IMR-90 (cell line): ENCODE data around the gene ANKK1. TPM values are rescaled to one million over a fixed set of nuclear protein-coding genes. Genes with fewer than 3 reads are reported as not detected.

ENCODE experiments used
- ATAC-seq: fragments of 200-7000 bp; cut with Tn5 transposase; 2 replicates; pipeline ENCODE4 v1.9.1; 2020; ENCODE audit warnings: low read depth, mild to moderate bottlenecking, moderate library complexity
- Bru-seq: library from RNA; stranded (reverse); fragments of 400-500 nt; gene quantifications from one replicate; lab custom pipeline; 2021; lab: Mats Ljungman, UMichigan
- BruChase-seq, 2 experiments: library from RNA; stranded (reverse); fragments of 400-500 nt; gene quantifications; one replicate each; lab custom pipeline; 2021; lab: Mats Ljungman, UMichigan
- BruUV-seq: library from RNA; stranded (reverse); fragments of 400-500 nt; replicated peaks from 2 replicates; lab custom pipeline; 2021; lab: Mats Ljungman, UMichigan
- CTCF ChIA-PET: fragments of 300-600 bp; formaldehyde crosslinking; extraction: SDS; loops from one replicate; lab custom pipeline; 2021; ENCODE audit warnings: antibody characterized with exemption; lab: Yijun Ruan, JAX
- POLR2A ChIA-PET: fragments of 300-600 bp; sonication (Branson Sonifier 250); formaldehyde crosslinking; loops from one replicate; lab custom pipeline; 2022; ENCODE audit warnings: antibody characterized with exemption; ENCODE audit not compliant: unreplicated experiment; lab: Charles Lee
- DNase-seq: peaks from one replicate; pipeline ENCODE4 v3.0.0; 2013
- H2AFZ ChIP-seq: replicated peaks from 2 replicates; pipeline ENCODE3; 2013; ENCODE audit warnings: low read length, mild to moderate bottlenecking; ENCODE audit not compliant: poor library complexity
- H2AK5ac ChIP-seq: 2 replicates; pipeline ENCODE4 v1.6.1; 2013; ENCODE audit warnings: low read depth, low read length, inconsistent platforms
- H2AK9ac ChIP-seq: replicated peaks from 2 replicates; pipeline ENCODE3; 2013; ENCODE audit warnings: mild to moderate bottlenecking, low read depth, low read length, moderate library complexity; ENCODE audit not compliant: poor library complexity
- H2BK120ac ChIP-seq: 2 replicates; pipeline ENCODE4 v1.6.1; 2013; ENCODE audit warnings: low read depth, low read length, inconsistent platforms
- H2BK15ac ChIP-seq: 3 replicates; pipeline ENCODE4 v1.6.1; 2013; ENCODE audit warnings: low read depth, low read length, inconsistent platforms
- H2BK20ac ChIP-seq: 2 replicates; pipeline ENCODE4 v1.6.1; 2013; ENCODE audit warnings: low read depth, mild to moderate bottlenecking, inconsistent platforms, low read length, moderate library complexity
- H2BK5ac ChIP-seq: 2 replicates; pipeline ENCODE4 v1.6.1; 2013; ENCODE audit warnings: mild to moderate bottlenecking, low read depth, low read length, inconsistent platforms; ENCODE audit not compliant: poor library complexity, severe bottlenecking
- H3K14ac ChIP-seq: replicated peaks from 2 replicates; pipeline ENCODE4 v1.6.1; 2013; ENCODE audit warnings: low read depth, low read length, inconsistent platforms
- H3K18ac ChIP-seq: 2 replicates; pipeline ENCODE4 v1.6.1; 2013; ENCODE audit warnings: low read depth, low read length, control low read depth
- H3K23ac ChIP-seq: 2 replicates; pipeline ENCODE4 v1.6.1; 2013; ENCODE audit warnings: low read depth, low read length, inconsistent platforms
- H3K27ac ChIP-seq: 2 replicates; pipeline ENCODE4 v1.5.1; 2013; ENCODE audit warnings: mild to moderate bottlenecking, control low read depth, low read length; ENCODE audit not compliant: insufficient read depth
- H3K27me3 ChIP-seq: 2 replicates; pipeline ENCODE4 v1.6.1; 2013; ENCODE audit warnings: low read length; ENCODE audit not compliant: control insufficient read depth, insufficient read depth
- H3K36me3 ChIP-seq: 2 replicates; pipeline ENCODE4 v1.6.1; 2013; ENCODE audit warnings: low read length, mixed read lengths; ENCODE audit not compliant: control insufficient read depth, insufficient read depth
- H3K4ac ChIP-seq: 2 replicates; pipeline ENCODE4 v1.6.1; 2013; ENCODE audit warnings: low read depth, low read length, inconsistent platforms
- H3K4me1 ChIP-seq: 2 replicates; pipeline ENCODE4 v1.6.1; 2013; ENCODE audit warnings: low read length, mixed read lengths; ENCODE audit not compliant: control insufficient read depth, insufficient read depth
- H3K4me2 ChIP-seq: 2 replicates; pipeline ENCODE4 v1.6.1; 2013; ENCODE audit warnings: low read depth, mild to moderate bottlenecking, control low read depth, low read length, moderate library complexity
- H3K4me3 ChIP-seq: 2 replicates; pipeline ENCODE4 v1.5.1; 2013; ENCODE audit warnings: low read depth, mild to moderate bottlenecking, control low read depth, low read length, moderate library complexity; ENCODE audit not compliant: insufficient read depth
- H3K56ac ChIP-seq: 2 replicates; pipeline ENCODE4 v1.6.1; 2013; ENCODE audit warnings: low read length, inconsistent platforms; ENCODE audit not compliant: insufficient read depth; ENCODE audit errors: extremely low read depth
- H3K79me1 ChIP-seq, 2 experiments: 2 replicates each; pipeline ENCODE4 v1.6.1; 2013; ENCODE audit warnings: low read length in 2 of 2, inconsistent platforms in 1 of 2, low read depth in 1 of 2
- H3K9ac ChIP-seq: 2 replicates; pipeline ENCODE4 v1.6.1; 2013; ENCODE audit warnings: low read depth, low read length, control low read depth
- H3K9me1 ChIP-seq: 2 replicates; pipeline ENCODE4 v1.6.1; 2013; ENCODE audit warnings: low read length, inconsistent platforms; ENCODE audit not compliant: insufficient read depth
- H3K9me3 ChIP-seq: 2 replicates; pipeline ENCODE4 v1.6.1; 2013; ENCODE audit warnings: low read length; ENCODE audit not compliant: control insufficient read depth, insufficient read depth
- H4K20me1 ChIP-seq: 2 replicates; pipeline ENCODE4 v1.6.1; 2013; ENCODE audit warnings: low read length, inconsistent platforms; ENCODE audit not compliant: insufficient read depth
- H4K5ac ChIP-seq: 2 replicates; pipeline ENCODE4 v1.6.1; 2013; ENCODE audit warnings: mild to moderate bottlenecking, low read depth, low read length, control low read depth
- H4K8ac ChIP-seq, 2 experiments: 2 replicates each; pipeline ENCODE4 v1.6.1; 2013; ENCODE audit warnings: low read depth in 2 of 2, low read length in 2 of 2, control low read depth in 1 of 2, inconsistent platforms in 1 of 2
- H4K91ac ChIP-seq: 2 replicates; pipeline ENCODE4 v1.6.1; 2013; ENCODE audit warnings: low read depth, low read length, inconsistent platforms; ENCODE audit not compliant: insufficient read depth
- BHLHE40 ChIP-seq: fragments of 150-350 bp; IDR thresholded peaks from 2 replicates; pipeline ENCODE4 v1.6.1; 2016; ENCODE audit warnings: mild to moderate bottlenecking, low read depth, low read length
- RAD21 ChIP-seq: IDR thresholded peaks from 2 replicates; pipeline ENCODE4 v1.6.1; 2012; ENCODE audit warnings: low read length, improper control_type of control experiment
- RFX5 ChIP-seq: IDR thresholded peaks from 2 replicates; pipeline ENCODE4 v1.8.0; 2012; ENCODE audit warnings: low read depth, mild to moderate bottlenecking, low read length, moderate library complexity
- WGBS, 2 experiments: methylation state at CpG; one replicate each; pipeline versions ENCODE4 v1.1.5 to v1.1.7; 2013; ENCODE audit warnings: missing lambda C conversion rate in 2 of 2; ENCODE audit not compliant: insufficient read length in 1 of 2; ENCODE audit errors: extremely low coverage in 2 of 2; 5-methylcytosine and 5-hydroxymethylcytosine counted together
- dilution Hi-C: fragments of 300-500 bp; cut with HindIII; formaldehyde crosslinking; loops from one replicate; pipeline ENCODE4 v1.14.3; 2018; ENCODE audit warnings: low sequenced_read_pairs; ENCODE audit not compliant: unreplicated experiment
- in situ Hi-C: fragments of 300-500 bp; cut with MboI; formaldehyde crosslinking; loops from 3 replicates; pipeline ENCODE4 v1.14.3; 2019; ENCODE audit warnings: low sequenced_read_pairs, inconsistent platforms, mixed read lengths
- intact Hi-C: fragments of 100-400 bp; cut with micrococcal nuclease; formaldehyde crosslinking; loops from 2 replicates; pipeline ENCODE4 v1.10.0; 2022
- long read RNA-seq: library from polyadenylated mRNA; unstranded; transcript quantifications from one replicate; pipeline ENCODE4 v2.0.0, GENCODE V29; 2021; ENCODE audit not compliant: unreplicated experiment
- polyA plus RNA-seq, 3 experiments: library from polyadenylated mRNA; depleted of rRNA; stranded (reverse); fragments of >200 nt; gene quantifications; 2 replicates each; pipeline ENCODE4 v1.2.3, GENCODE V29; 2012; ENCODE audit warnings: low replicate concordance in 1 of 3
- total RNA-seq: library from RNA; depleted of rRNA; stranded (reverse); fragments of >200 nt; gene quantifications from 2 replicates; pipeline ENCODE4 v1.2.3, GENCODE V29; 2012; rRNA removed
- TF ChIP-seq, protein P1 (sequence below): fragments of 150-350 bp; IDR thresholded peaks from 2 replicates; pipeline ENCODE4 v1.6.1; 2017; ENCODE audit warnings: mild to moderate bottlenecking, antibody characterized with exemption, low read length, low read depth

ANKK1 gene
- not detected in 2 replicates for total RNA-seq
- polyA plus RNA-seq (2012; rRNA removed) = not detected in 2 replicates
- not detected in 2 replicates for polyA plus RNA-seq (2012; cell fraction: cytosol; rRNA removed)
- 0.06 and 0.09 TPM in 2 replicates for polyA plus RNA-seq (2012; cell fraction: nucleus; rRNA removed; ENCODE audit: low replicate concordance)
- Bru-seq, nascent RNA = percentile 7 among the genes with signal in this experiment
- percentile 17 among the genes with signal in this experiment for BruChase-seq, experiment 1, labeled RNA remaining after a 6-hour chase
- BruChase-seq, experiment 2, labeled RNA remaining after a 2-hour chase = percentile 7 among the genes with signal in this experiment
- long read RNA-seq = 0 reads

GRCh38 chr11:113387605-113388211, at the start of gene ANKK1:
Gene ANKK1 (plus strand): TSS chr11:113387779. CDS start chr11:113387885, 106 bp downstream.
- Histone ChIP-seq H3K27me3 (peaks cover 34% of the 10 kb centered on the region), H3K23ac (no peak within 1 kb of the TSS), H3K56ac (no peak within 1 kb of the TSS), H4K5ac (no peak within 1 kb of the TSS), H3K18ac (no peak within 1 kb of the TSS), H3K9me3 (no peaks in the 10 kb centered on the region), H2BK20ac (no peak within 1 kb of the TSS), H3K4me3 (no peak within 1 kb of the TSS), H2AFZ (peak within 1 kb of the TSS; percentile 60), H3K9ac (no peak within 1 kb of the TSS), H3K79me1 (no peaks in the 10 kb centered on the region), H2BK120ac (no peak within 1 kb of the TSS), H3K9me1 (no peaks in the 10 kb centered on the region), H3K36me3 (no peaks in the 10 kb centered on the region), H3K4ac (no peak within 1 kb of the TSS), H3K4me2 (no peak within 1 kb of the TSS), H4K8ac (no peak within 1 kb of the TSS), H3K27ac (no peak within 1 kb of the TSS), H2BK5ac (no peak within 1 kb of the TSS), H3K4me1 (no peaks in the 10 kb centered on the region), H2AK9ac (no peak within 1 kb of the TSS), H4K20me1 (no peaks in the 10 kb centered on the region), H2BK15ac (no peak within 1 kb of the TSS), H4K91ac (no peak within 1 kb of the TSS), H3K14ac (no peak within 1 kb of the TSS), H2AK5ac (no peak within 1 kb of the TSS)
- ATAC-seq (no peak), DNase-seq (no peak)
- TF ChIP-seq BHLHE40 (no peak), RFX5 (no peak), RAD21 (no peak)
- TF ChIP-seq, protein P1, sequence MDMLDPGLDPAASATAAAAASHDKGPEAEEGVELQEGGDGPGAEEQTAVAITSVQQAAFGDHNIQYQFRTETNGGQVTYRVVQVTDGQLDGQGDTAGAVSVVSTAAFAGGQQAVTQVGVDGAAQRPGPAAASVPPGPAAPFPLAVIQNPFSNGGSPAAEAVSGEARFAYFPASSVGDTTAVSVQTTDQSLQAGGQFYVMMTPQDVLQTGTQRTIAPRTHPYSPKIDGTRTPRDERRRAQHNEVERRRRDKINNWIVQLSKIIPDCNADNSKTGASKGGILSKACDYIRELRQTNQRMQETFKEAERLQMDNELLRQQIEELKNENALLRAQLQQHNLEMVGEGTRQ = no peak
- ChIA-PET CTCF (no interaction called here), POLR2A (no interaction called here)
- intact Hi-C loops = no loop called here
- BruUV-seq = no TSS peak
- in situ Hi-C loops = no loop called here
- WGBS, 2 experiments = 12% methylated on average over 23 of the region's 46 CpGs; no CpG with 5 or more reads in 1 of the 2 experiments
- dilution Hi-C loops = no loop called here
